Measurements from ENCODE around the gene TNS3.

Gene TNS3

DNA sequence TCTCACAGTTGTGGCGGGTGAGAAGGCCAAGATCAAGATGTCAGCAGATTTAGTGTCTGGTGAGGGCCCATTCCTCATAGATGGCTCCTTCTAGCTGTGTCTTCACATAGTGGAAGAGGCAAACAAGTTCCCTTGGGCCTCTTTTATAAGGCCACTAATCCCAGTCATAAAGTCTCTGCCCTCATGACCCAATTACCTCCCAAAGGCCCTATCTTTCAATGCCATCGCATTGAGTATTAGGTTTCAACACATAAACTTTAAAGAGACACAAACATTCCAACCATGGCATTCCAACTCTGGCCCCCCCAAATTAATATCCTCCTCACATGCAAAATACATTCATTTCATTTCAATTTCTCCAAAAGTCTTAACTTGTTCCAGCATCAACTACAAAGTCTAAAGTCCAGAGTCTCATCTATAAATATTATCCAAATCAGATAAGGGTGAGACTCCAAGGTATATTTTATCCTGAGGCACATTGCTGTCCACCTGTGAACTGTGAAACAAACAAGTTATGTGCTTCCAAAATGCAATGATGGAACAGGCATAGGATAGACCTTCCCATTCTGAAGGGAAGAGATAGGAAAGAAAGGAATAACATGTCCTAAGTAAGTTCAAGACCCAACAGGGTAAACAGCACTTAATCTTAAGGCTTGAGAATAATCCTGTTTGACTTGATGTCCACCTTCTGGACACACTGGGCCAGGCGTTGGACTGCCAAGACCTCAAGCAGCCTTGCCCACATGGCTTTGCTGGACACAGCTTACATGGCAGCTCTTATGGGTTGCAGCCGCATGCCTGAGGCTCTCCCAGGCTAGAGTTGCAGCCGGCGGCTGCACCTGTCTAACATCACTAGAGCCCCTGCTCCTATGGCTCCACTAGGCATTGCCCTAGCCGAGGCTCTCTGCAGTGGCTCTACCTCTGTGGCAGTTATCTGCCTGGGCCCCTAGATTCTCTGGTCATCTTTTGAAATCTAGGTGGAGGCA is 312.8 kb downstream of the TNS3 start:
- H3K4me3 ChIP-seq (ENCODE audit: low read depth, low read length): no peak overlapping the region
- TF ChIP-seq, protein P1, sequence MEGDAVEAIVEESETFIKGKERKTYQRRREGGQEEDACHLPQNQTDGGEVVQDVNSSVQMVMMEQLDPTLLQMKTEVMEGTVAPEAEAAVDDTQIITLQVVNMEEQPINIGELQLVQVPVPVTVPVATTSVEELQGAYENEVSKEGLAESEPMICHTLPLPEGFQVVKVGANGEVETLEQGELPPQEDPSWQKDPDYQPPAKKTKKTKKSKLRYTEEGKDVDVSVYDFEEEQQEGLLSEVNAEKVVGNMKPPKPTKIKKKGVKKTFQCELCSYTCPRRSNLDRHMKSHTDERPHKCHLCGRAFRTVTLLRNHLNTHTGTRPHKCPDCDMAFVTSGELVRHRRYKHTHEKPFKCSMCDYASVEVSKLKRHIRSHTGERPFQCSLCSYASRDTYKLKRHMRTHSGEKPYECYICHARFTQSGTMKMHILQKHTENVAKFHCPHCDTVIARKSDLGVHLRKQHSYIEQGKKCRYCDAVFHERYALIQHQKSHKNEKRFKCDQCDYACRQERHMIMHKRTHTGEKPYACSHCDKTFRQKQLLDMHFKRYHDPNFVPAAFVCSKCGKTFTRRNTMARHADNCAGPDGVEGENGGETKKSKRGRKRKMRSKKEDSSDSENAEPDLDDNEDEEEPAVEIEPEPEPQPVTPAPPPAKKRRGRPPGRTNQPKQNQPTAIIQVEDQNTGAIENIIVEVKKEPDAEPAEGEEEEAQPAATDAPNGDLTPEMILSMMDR (IDR thresholded peaks at IDR 0.05; ENCODE audit: low read depth, low read length, missing control alignments): no peak
- DNase-seq (ENCODE audit: low read depth): no peak

DNA sequence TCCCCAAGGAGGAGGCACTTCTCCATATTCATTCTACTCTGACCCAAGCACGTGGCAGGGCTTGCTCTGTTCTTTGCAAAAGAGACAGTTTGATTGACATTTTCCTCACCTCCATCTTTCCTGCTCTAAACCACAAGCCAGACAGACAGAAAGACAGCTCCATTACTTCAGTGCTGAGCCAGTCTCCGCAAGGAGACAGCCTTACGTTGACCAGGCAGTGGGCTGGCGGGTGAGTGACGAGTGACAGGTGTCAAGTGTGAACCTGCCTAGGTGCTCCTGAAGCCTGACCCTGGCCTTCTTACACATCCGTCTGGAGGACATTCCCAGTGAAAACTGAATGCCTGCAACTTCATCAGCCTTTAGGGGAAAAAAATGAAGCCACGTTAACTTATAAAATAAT is 314.6 kb downstream of the TNS3 start:
- no peak for DNase-seq (ENCODE audit: low read depth)
- no peak overlapping the region for H3K4me3 ChIP-seq (ENCODE audit: low read depth, low read length)
- TF ChIP-seq, protein P1 (IDR thresholded peaks at IDR 0.05; ENCODE audit: low read depth, low read length, missing control alignments): no peak

DNA sequence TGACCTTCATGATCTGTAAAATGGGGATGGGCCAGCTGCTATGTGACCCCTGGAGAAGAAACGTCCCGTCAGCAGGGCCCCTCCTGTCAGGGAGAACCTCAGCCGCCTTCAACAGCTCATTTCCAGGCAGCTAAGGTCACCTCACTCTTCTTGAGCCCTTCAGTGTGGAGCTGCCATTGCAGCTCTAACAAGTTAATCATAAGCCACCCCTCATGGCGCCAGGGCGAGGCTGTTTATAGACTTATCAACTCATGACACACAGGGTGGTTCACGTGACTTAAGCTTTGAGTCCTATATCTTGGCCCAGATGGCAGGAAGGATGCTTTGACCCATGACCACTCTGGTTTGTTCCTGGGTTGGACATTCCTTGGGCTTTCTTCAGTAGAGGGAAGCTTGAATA is 315.1 kb downstream of the TNS3 start:
- no peak overlapping the region for H3K4me3 ChIP-seq (ENCODE audit: low read depth, low read length)
- TF ChIP-seq, protein P1 (IDR thresholded peaks at IDR 0.05; ENCODE audit: low read depth, low read length, missing control alignments): no peak
- DNase-seq (ENCODE audit: low read depth): no peak

DNA sequence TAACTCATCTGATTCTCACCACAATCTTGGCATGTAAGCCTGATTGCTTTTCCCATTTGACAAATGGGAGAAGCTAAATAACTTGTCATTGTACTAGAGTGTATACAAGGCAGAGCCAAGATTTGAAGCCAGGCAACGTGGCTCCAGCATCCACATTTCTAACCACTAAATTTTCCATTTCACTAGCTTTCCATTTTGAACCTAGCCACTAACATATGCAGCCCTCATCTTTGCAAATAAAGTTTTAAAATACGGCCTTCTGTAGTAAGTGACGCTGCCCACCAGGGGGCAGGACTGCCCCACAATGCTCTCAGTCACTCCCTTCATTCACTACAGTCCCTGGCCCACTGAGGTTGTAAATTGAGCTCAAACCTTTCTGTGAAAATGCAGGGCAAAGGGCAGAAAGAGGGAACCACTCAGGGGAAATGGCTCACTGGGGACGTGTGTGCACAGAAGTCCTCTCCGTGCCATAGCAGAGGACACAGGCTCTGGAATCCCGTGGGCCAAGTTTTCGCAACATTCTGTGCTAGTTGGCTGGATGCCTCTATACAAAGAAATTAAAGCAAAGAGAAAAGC is 315.7 kb downstream of the TNS3 start:
- TF ChIP-seq, protein P1 (IDR thresholded peaks at IDR 0.05; ENCODE audit: low read depth, low read length, missing control alignments): peak; percentile 85
- H3K4me3 ChIP-seq (ENCODE audit: low read depth, low read length): no peak overlapping the region
- peak; percentile 13 for DNase-seq (ENCODE audit: low read depth)

DNA sequence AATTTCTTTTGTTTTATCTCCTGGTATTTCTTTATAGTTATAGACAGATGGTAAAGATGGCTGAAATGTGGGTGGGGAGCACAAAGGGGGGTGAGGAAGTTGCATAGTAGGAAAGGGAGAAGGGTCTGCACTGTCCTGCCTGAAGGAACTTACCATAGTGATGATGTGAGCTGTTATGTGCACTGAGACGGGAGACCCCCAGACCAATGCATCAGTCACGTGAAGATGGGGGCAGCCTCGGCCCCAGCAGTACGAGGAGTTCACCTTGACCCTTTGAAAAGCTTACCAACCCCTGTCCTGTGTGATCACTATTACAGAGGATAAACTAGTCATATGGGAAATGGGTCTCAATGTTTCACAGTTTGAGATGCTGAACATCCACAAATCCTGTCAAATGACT is 316.3 kb downstream of the TNS3 start:
- TF ChIP-seq, protein P1 (IDR thresholded peaks at IDR 0.05; ENCODE audit: low read depth, low read length, missing control alignments): no peak
- no peak overlapping the region for H3K4me3 ChIP-seq (ENCODE audit: low read depth, low read length)
- no peak for DNase-seq (ENCODE audit: low read depth)

DNA sequence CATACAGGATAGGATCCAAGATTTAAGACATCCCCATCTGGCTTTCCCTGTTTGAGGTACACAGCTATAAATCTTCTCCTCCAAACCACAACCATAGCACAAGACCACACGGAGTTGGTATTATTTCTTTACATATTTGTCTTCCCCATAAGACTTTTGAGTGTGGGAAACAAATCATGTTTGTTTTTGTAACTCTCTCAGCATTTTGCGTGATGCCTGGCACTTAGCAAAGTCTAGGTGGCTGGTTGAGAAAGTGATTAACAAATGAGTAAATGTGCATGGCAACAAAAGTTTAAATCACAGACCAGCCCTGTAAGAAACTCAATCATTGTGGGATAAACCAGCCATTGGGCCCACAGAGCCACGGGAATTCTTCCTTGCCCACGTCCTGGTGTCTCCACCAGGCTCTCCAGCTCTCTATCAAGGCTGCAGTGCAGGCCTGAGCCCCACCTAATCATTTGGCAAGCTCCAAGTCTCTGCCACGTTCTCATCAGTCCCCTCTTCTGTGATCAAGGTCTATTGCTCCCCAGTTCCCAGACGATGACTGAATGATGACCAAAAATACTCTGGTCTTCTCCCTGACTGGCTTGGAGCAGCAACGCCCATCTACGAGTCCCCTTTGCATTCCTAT is 317.8 kb downstream of the TNS3 start:
- H3K4me3 ChIP-seq (ENCODE audit: low read depth, low read length): no peak overlapping the region
- TF ChIP-seq, protein P1 (IDR thresholded peaks at IDR 0.05; ENCODE audit: low read depth, low read length, missing control alignments): no peak
- no peak for DNase-seq (ENCODE audit: low read depth)
